Vagina (tissue), 2 donors: ENCODE results near the gene SLC16A1. TPM values are rescaled to one million over a fixed set of nuclear protein-coding genes. Genes with fewer than 3 reads are reported as not detected.

Source experiments
- DNase-seq, 2 donors: peaks; one replicate each; pipeline ENCODE4 v3.0.0-alpha.2; 2017; ENCODE audit errors: extremely low spot score in 2 of 2
- H3K27ac ChIP-seq: fragments of 200-600 bp; sonication (generic); one replicate; pipeline ENCODE4 v1.5.1; 2019
- H3K27me3 ChIP-seq: fragments of 200-600 bp; sonication (generic); one replicate; pipeline ENCODE4 v1.5.1; 2019
- H3K36me3 ChIP-seq, 2 donors: fragments of 200-600 bp; sonication (generic); one replicate each; pipeline ENCODE4 v1.5.1; 2017 to 2019
- H3K4me1 ChIP-seq: fragments of 200-600 bp; sonication (generic); one replicate; pipeline ENCODE4 v1.5.1; 2019
- H3K4me3 ChIP-seq, 2 donors: fragments of 200-600 bp; sonication (generic); 1 replicate in 1 of 2; 2 replicates in 1 of 2; pipeline ENCODE4 v1.5.1; 2016 to 2019
- H3K9me3 ChIP-seq: fragments of 200-600 bp; sonication (generic); one replicate; pipeline ENCODE4 v1.5.1; 2019
- CTCF ChIP-seq, 3 experiments: fragments of 450-650 bp in 2 of 3; fragments of 200-600 bp in 1 of 3; sonication (generic) in 1 of 3; IDR thresholded peaks; one replicate each; pipeline ENCODE4 v1.5.1; 2017 to 2019; ENCODE audit warnings: antibody characterized with exemption in 3 of 3, mild to moderate bottlenecking in 2 of 3, moderate library complexity in 2 of 3
- POLR2A ChIP-seq, 2 donors: fragments of 450-650 bp; IDR thresholded peaks; one replicate each; pipeline ENCODE4 v1.6.1; 2017; ENCODE audit warnings: antibody characterized with exemption in 2 of 2, mild to moderate bottlenecking in 2 of 2, moderate library complexity in 2 of 2
- POLR2AphosphoS5 ChIP-seq, 2 donors: sonication (generic); formaldehyde crosslinking; IDR thresholded peaks; one replicate each; pipeline ENCODE4 v1.9.0; 2017; ENCODE audit warnings: antibody characterized with exemption in 2 of 2, mild to moderate bottlenecking in 2 of 2, low read depth in 1 of 2; ENCODE audit not compliant: insufficient read depth in 1 of 2
- intact Hi-C: fragments of 100-400 bp; cut with DNase I; formaldehyde crosslinking; loops from one replicate; pipeline ENCODE4 v1.15.1; 2023
- total RNA-seq: library from RNA; depleted of rRNA; stranded (reverse); fragments of >200 nt; gene quantifications from one replicate; pipeline ENCODE4 v1.2.3, GENCODE V29; 2016

Gene SLC16A1
- total RNA-seq, 1 donor from 2014 or later, result 12.8 TPM

DNA sequence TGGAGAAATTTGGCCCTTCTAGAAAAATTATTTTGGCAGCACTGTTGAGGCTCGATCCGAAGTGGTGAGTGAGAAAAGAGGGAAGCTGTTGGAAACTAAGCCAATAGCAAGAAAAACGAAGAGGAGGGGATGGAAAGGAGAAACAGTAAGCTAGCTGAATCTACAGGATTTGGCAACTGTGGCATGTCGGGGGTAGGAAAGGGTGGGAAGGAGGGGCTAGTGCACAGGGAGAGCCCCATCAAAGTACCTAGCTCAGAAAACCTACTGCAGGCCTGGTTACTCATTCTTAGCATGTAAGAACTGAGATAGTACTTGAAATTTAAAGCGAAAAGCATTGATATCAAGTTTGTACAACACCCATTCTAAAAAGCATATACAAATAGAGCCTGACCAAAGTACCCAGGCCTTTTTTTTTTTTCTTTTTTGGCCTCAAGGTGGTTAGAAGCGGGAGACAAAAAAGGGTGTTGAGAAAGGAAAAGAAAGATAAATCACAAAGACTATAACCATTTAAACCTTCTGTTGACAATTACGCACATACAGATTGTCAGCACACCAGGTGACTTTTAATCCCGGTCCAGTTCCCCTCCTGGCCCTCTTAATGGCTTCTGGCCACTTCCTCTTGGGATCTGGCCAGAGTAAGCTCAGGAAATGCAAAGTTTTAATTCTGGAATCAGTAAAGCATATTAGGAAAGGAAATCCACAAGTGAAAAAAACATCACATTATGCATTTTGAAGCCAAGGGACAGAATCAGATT is 50.4 kb downstream of the SLC16A1 start:
- intact Hi-C loops, result no loop called here
- H3K36me3 ChIP-seq, result no peaks in the 10 kb centered on the region
- H3K27ac ChIP-seq, result peak overlapping the region; percentile 39
- TF ChIP-seq POLR2AphosphoS5 (IDR thresholded peaks at IDR 0.05; ENCODE audit: insufficient read depth in 1 of 2, low read depth in 1 of 2), result peak in 1 of 2 donors; percentile 63
- TF ChIP-seq POLR2A (IDR thresholded peaks at IDR 0.05), result no peak
- DNase-seq, result no peak
- no peak overlapping the region for H3K4me3 ChIP-seq
- H3K27me3 ChIP-seq, result no peaks in the 10 kb centered on the region
- H3K9me3 ChIP-seq, result no peaks in the 10 kb centered on the region
- peaks cover 30% of the 10 kb centered on the region for H3K4me1 ChIP-seq

GRCh38 chr1:112904831-112905261 is 51.1 kb downstream of the SLC16A1 start:
- Histone ChIP-seq H3K27ac (no peak overlapping the region), H3K36me3 (no peaks in the 10 kb centered on the region), H3K9me3 (no peaks in the 10 kb centered on the region), H3K27me3 (no peaks in the 10 kb centered on the region), H3K4me3 (no peak overlapping the region), H3K4me1 (peaks cover 30% of the 10 kb centered on the region)
- intact Hi-C loops, result no loop called here
- DNase-seq, result no peak
- TF ChIP-seq POLR2AphosphoS5 (IDR thresholded peaks at IDR 0.05; ENCODE audit: insufficient read depth in 1 of 2, low read depth in 1 of 2), result no peak
- no peak for TF ChIP-seq POLR2A (IDR thresholded peaks at IDR 0.05)
- no peak for TF ChIP-seq CTCF (IDR thresholded peaks at IDR 0.05)

- no peaks in the 10 kb centered on the region for H3K36me3 ChIP-seq
- intact Hi-C loops, result no loop called here
- TF ChIP-seq POLR2AphosphoS5 (IDR thresholded peaks at IDR 0.05; ENCODE audit: insufficient read depth in 1 of 2, low read depth in 1 of 2) (peak in 1 of 2 donors; percentile 15), POLR2A (IDR thresholded peaks at IDR 0.05) (no peak)
Measured at GRCh38 chr1:112904071-112904830, 51.7 kb downstream of the SLC16A1 start.

GRCh38 chr1:112902221-112902620 is 53.8 kb downstream of the SLC16A1 start:
- no peak for TF ChIP-seq CTCF (IDR thresholded peaks at IDR 0.05)
- TF ChIP-seq POLR2A (IDR thresholded peaks at IDR 0.05), result no peak
- TF ChIP-seq POLR2AphosphoS5 (IDR thresholded peaks at IDR 0.05; ENCODE audit: insufficient read depth in 1 of 2, low read depth in 1 of 2), result no peak
- no peak overlapping the region for H3K27ac ChIP-seq
- H3K27me3 ChIP-seq, result no peaks in the 10 kb centered on the region
- H3K4me3 ChIP-seq, result no peak overlapping the region
- no peaks in the 10 kb centered on the region for H3K36me3 ChIP-seq
- no peak for DNase-seq
- intact Hi-C loops, result no loop called here
- H3K4me1 ChIP-seq, result peaks cover 30% of the 10 kb centered on the region
- no peaks in the 10 kb centered on the region for H3K9me3 ChIP-seq

More at GRCh38 chr1:112904071-112904830, 51.7 kb downstream of the SLC16A1 start:
- no peaks in the 10 kb centered on the region for H3K9me3 ChIP-seq
- no peak overlapping the region for H3K27ac ChIP-seq
- H3K4me1 ChIP-seq, result peaks cover 30% of the 10 kb centered on the region
- H3K27me3 ChIP-seq, result no peaks in the 10 kb centered on the region
- H3K4me3 ChIP-seq, result no peak overlapping the region
- no peak for DNase-seq

- H3K9me3 ChIP-seq, result no peaks in the 10 kb centered on the region
- no peak overlapping the region for H3K27ac ChIP-seq
- H3K4me1 ChIP-seq, result peaks cover 29% of the 10 kb centered on the region
- intact Hi-C loops, result no loop called here
- H3K4me3 ChIP-seq, result no peak overlapping the region
- H3K36me3 ChIP-seq, result no peaks in the 10 kb centered on the region
- no peak for DNase-seq
- TF ChIP-seq POLR2A (IDR thresholded peaks at IDR 0.05), result no peak
- TF ChIP-seq CTCF (IDR thresholded peaks at IDR 0.05), result no peak
- TF ChIP-seq POLR2AphosphoS5 (IDR thresholded peaks at IDR 0.05; ENCODE audit: insufficient read depth in 1 of 2, low read depth in 1 of 2), result no peak
- no peaks in the 10 kb centered on the region for H3K27me3 ChIP-seq
Measured at GRCh38 chr1:112901387-112901786, 54.6 kb downstream of the SLC16A1 start.
